Spleen (tissue), 11 donors: Measurements from ENCODE around the gene RHBDD3. TPM values are rescaled to one million over a fixed set of nuclear protein-coding genes. Genes with fewer than 3 reads are reported as not detected.

Experiments
- DNase-seq: peaks from one replicate; pipeline ENCODE4 v3.0.0-alpha.2; 2020
- H3K27ac ChIP-seq, 8 donors: fragments of 200-600 bp; sonication (generic) in 7 of 8; 1 replicate in 4 of 8; 2 replicates in 4 of 8; pipeline versions ENCODE4 v1.5.0 to v1.8.0; 2016 to 2021; ENCODE audit warnings: inconsistent platforms in 4 of 8, mild to moderate bottlenecking in 4 of 8, moderate library complexity in 1 of 8
- H3K27me3 ChIP-seq, 7 donors: fragments of 200-600 bp; sonication (generic) in 6 of 7; replicated peaks in 1 of 7; 1 replicate in 4 of 7; 2 replicates in 3 of 7; pipeline versions ENCODE4 v1.5.0 to v1.8.0; 2016 to 2021; ENCODE audit warnings: inconsistent platforms in 3 of 7, mild to moderate bottlenecking in 1 of 7
- H3K36me3 ChIP-seq, 6 donors: fragments of 200-600 bp; sonication (generic) in 5 of 6; 1 replicate in 4 of 6; 2 replicates in 2 of 6; pipeline versions ENCODE4 v1.5.0 to v1.8.0; 2016 to 2021; ENCODE audit warnings: inconsistent platforms in 2 of 6
- H3K4me1 ChIP-seq, 6 donors: fragments of 200-600 bp; sonication (generic) in 5 of 6; 1 replicate in 3 of 6; 2 replicates in 3 of 6; pipeline versions ENCODE4 v1.5.0 to v1.8.0; 2016 to 2021; ENCODE audit warnings: inconsistent platforms in 3 of 6
- H3K4me3 ChIP-seq, 8 donors: fragments of 200-600 bp; sonication (generic) in 7 of 8; 1 replicate in 4 of 8; 2 replicates in 4 of 8; pipeline versions ENCODE4 v1.5.0 to v1.8.0; 2016 to 2021; ENCODE audit warnings: inconsistent platforms in 4 of 8, mild to moderate bottlenecking in 4 of 8, moderate library complexity in 2 of 8
- H3K9me3 ChIP-seq, 8 donors: fragments of 200-600 bp; sonication (generic) in 7 of 8; 1 replicate in 4 of 8; 2 replicates in 4 of 8; pipeline versions ENCODE4 v1.5.0 to v1.8.0; 2016 to 2021; ENCODE audit warnings: inconsistent platforms in 4 of 8
- CTCF ChIP-seq, 11 experiments: fragments of 200-600 bp in 7 of 11; fragments of 450-650 bp in 4 of 11; sonication (generic) in 4 of 11; IDR thresholded peaks in 8 of 11; conservative IDR thresholded peaks in 3 of 11; 1 replicate in 7 of 11; 2 replicates in 4 of 11; pipeline versions ENCODE4 v1.4.0 to v1.8.0; 2016 to 2021; ENCODE audit warnings: antibody characterized with exemption in 11 of 11, inconsistent platforms in 4 of 11, mild to moderate bottlenecking in 1 of 11
- POLR2A ChIP-seq, 3 donors: fragments of 450-650 bp; IDR thresholded peaks; one replicate each; pipeline ENCODE4 v1.5.1; 2017; ENCODE audit warnings: antibody characterized with exemption in 3 of 3, mild to moderate bottlenecking in 1 of 3
- POLR2AphosphoS5 ChIP-seq, 3 donors: sonication (generic); formaldehyde crosslinking; IDR thresholded peaks; one replicate each; pipeline ENCODE4 v1.5.1; 2017; ENCODE audit warnings: antibody characterized with exemption in 3 of 3
- WGBS, 5 donors: extraction: QIAGEN DNeasy Blood & Tissue Kit in 3 of 5; methylation state at CpG; one replicate each; pipeline versions ENCODE4 v1.1.5 to v1.1.7; 2013 to 2018; 5-methylcytosine and 5-hydroxymethylcytosine counted together
- intact Hi-C: fragments of 100-400 bp; cut with DNase I; formaldehyde crosslinking; loops from one replicate; pipeline ENCODE4 v1.15.0; 2023; ENCODE audit warnings: low total_unique reads
- polyA plus RNA-seq, 3 donors: library from polyadenylated mRNA; stranded (reverse); fragments of 200-250 nt; gene quantifications; one replicate each; pipeline ENCODE4 v1.2.1, GENCODE V29; 2013
- total RNA-seq, 7 donors: library from RNA; depleted of rRNA in 3 of 7; stranded (reverse); fragments of >200 nt in 3 of 7; fragmentation: NEBNext Ultra II Directional in 4 of 7; extraction: Animal tissue kit (Norgen Biotek cat#: 25700) in 4 of 7; gene quantifications; one replicate each; pipeline versions ENCODE4 v1.1.0 to v1.2.1, GENCODE V29; 2016 to 2021
- donor health status: healthy with polysubstance abuse.
- donor health status: DM: no; HTN: no; CAD: no; lungs with moderate emphysema.
- donor health status: DM: no; HTN: no; CAD: no.
- donor health status: Bipolar disorder and iron deficiency.
- donor health status: healthy.
- donor health status: DM: no; HTN: no; CAD: no.
- donor health status: DM: yes; HTN: yes; CAD: no.

Gene RHBDD3
- total and polyA plus RNA-seq, 10 donors = 16.3 to 45.8 (median 24.7) TPM

DNA sequence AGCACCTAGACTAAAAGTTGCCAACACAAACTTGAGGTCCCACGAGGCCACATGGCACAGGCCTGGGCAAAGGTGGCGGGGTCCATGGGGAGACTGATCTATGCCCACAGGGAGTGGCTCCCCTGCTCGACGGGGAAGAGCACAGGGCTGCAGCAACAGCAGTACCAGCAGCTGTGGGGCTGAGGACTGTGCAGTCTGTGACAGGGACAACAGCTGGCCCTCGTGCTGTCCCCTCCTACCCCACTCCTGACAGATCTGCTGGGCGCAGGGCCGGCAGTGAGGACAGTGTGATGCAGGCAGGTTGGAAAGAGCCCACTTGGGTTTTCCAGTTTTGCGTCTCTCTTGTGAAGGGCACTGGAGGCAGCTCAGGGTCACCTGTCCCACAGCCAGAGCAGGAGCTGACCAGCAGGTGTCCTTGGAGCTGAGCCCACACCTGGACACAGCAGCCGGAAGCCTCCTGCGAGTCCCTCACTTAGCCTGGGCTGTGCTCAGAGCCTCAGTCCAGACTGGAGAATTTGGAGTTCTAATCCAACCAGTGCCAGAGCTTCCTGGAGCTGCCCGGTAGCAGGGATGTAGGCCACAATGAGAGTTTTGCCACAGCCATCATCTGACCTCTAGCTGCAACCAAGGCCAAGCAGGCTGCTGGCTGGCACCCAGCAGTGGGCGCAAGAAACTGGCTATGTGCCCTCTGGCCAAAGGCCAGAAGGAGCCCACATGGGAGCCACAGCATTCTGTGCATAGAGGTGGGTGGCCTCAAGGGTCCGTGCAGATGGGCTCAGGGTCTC, 35.1 kb upstream of the RHBDD3 start:
- H3K27me3 ChIP-seq = peaks cover 0 to 31% (median 9%) of the 10 kb centered on the region in 7 donors
- H3K9me3 ChIP-seq = no peaks in the 10 kb centered on the region
- no peak overlapping the region for H3K4me3 ChIP-seq
- no peak for TF ChIP-seq CTCF (IDR thresholded peaks at IDR 0.05 in 8 of 11, conservative IDR thresholded peaks at IDR 0.05 in 3 of 11)
- peak in 1 of 3 donors; percentile 16 for TF ChIP-seq POLR2AphosphoS5 (IDR thresholded peaks at IDR 0.05)
- H3K4me1 ChIP-seq = peaks cover 3 to 48% (median 33%) of the 10 kb centered on the region in 6 donors
- intact Hi-C loops = no loop called here
- peak overlapping the region in 5 of 8 donors; percentile 15 to 48 (median 23) for H3K27ac ChIP-seq
- 51 to 63% (median 58%) methylated on average over 6 to 13 of the region's 13 CpGs for WGBS, 5 donors
- peaks cover 6 to 43% (median 34%) of the 10 kb centered on the region in 6 donors for H3K36me3 ChIP-seq
- DNase-seq = no peak

DNA sequence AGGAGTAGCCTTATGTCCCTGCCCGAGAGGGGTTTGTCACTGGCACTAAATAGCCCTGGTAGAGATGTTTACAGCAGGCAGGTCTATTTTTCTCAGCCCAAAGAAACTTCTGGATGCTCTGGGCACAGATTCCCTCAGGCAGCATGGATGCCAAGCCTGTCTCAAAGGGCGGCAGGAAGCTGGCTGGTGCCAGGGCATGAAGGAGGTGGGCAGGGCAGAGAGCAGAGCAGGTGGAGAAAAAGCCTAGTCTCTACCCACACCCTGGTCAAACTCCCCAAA, 34.6 kb upstream of the RHBDD3 start:
- Histone ChIP-seq H3K4me1 (peaks cover 3 to 43% (median 30%) of the 10 kb centered on the region in 6 donors), H3K4me3 (no peak overlapping the region), H3K27me3 (peaks cover 0 to 26% (median 9%) of the 10 kb centered on the region in 7 donors), H3K27ac (peak overlapping the region in 1 of 8 donors; percentile 38), H3K9me3 (no peaks in the 10 kb centered on the region), H3K36me3 (peaks cover 11 to 48% (median 40%) of the 10 kb centered on the region in 6 donors)
- 65 to 89% (median 76%) methylated on average over 2 of the region's 2 CpGs for WGBS, 5 donors
- intact Hi-C loops = no loop called here
- no peak for TF ChIP-seq POLR2AphosphoS5 (IDR thresholded peaks at IDR 0.05)
- TF ChIP-seq POLR2A (IDR thresholded peaks at IDR 0.05) = no peak
- TF ChIP-seq CTCF (IDR thresholded peaks at IDR 0.05 in 8 of 11, conservative IDR thresholded peaks at IDR 0.05 in 3 of 11) = no peak
- no peak for DNase-seq

GRCh38 chr22:29301716-29302401, 34.1 kb upstream of the RHBDD3 start:
- intact Hi-C loops = no loop called here
- H3K36me3 ChIP-seq = peaks cover 13 to 53% (median 45%) of the 10 kb centered on the region in 6 donors
- 86 to 91% (median 90%) methylated on average over 9 to 17 of the region's 17 CpGs for WGBS, 5 donors

More at GRCh38 chr22:29301716-29302401, 34.1 kb upstream of the RHBDD3 start:
- peaks cover 0 to 21% (median 5%) of the 10 kb centered on the region in 7 donors for H3K27me3 ChIP-seq
- no peaks in the 10 kb centered on the region for H3K9me3 ChIP-seq
- peaks cover 3 to 38% (median 25%) of the 10 kb centered on the region in 6 donors for H3K4me1 ChIP-seq
- H3K27ac ChIP-seq = no peak overlapping the region
- no peak overlapping the region for H3K4me3 ChIP-seq
- no peak for DNase-seq
- TF ChIP-seq POLR2A (IDR thresholded peaks at IDR 0.05) = no peak
- peak in 2 of 3 donors; percentile 51 to 60 for TF ChIP-seq POLR2AphosphoS5 (IDR thresholded peaks at IDR 0.05)
- no peak for TF ChIP-seq CTCF (IDR thresholded peaks at IDR 0.05 in 8 of 11, conservative IDR thresholded peaks at IDR 0.05 in 3 of 11)
